22Rv1 (cell line): ENCODE data around the gene JMJD4.

Source experiments
- CTCF ChIP-seq: fragments of 450-650 bp; IDR thresholded peaks from 2 replicates; pipeline ENCODE4 v1.5.1; 2017; ENCODE audit warnings: mild to moderate bottlenecking
- ZFX ChIP-seq: fragments of 450-650 bp; IDR thresholded peaks from 2 replicates; pipeline ENCODE4 v1.6.1; 2017; ENCODE audit warnings: antibody characterized with exemption, borderline replicate concordance

- TF ChIP-seq CTCF (no peak), ZFX (no peak)
Observed at GRCh38 chr1:227731696-227732585, 3.2 kb downstream of the JMJD4 start.
